Activated naive CD4-positive, alpha-beta T cell treated with anti-CD3 and anti-CD28 coated beads, Interleukin-2, amount 50 U/mL, for 24 hours (primary cell): ENCODE results near the gene WDR75.

Experiments
- H3K27ac Mint-ChIP-seq: one replicate; pipeline ENCODE4 v1.8.0; 2021; ENCODE audit warnings: mild to moderate bottlenecking, mixed read lengths
- H3K27me3 Mint-ChIP-seq: one replicate; pipeline ENCODE4 v1.8.0; 2021; ENCODE audit warnings: mixed read lengths
- H3K36me3 Mint-ChIP-seq: one replicate; pipeline ENCODE4 v1.8.0; 2021; ENCODE audit warnings: mixed read lengths
- H3K4me1 Mint-ChIP-seq: one replicate; pipeline ENCODE4 v1.8.0; 2021; ENCODE audit warnings: mixed read lengths
- H3K4me3 Mint-ChIP-seq: one replicate; pipeline ENCODE4 v1.8.0; 2021; ENCODE audit warnings: mild to moderate bottlenecking, mixed read lengths
- H3K9me3 Mint-ChIP-seq: one replicate; pipeline ENCODE4 v1.8.0; 2021; ENCODE audit warnings: mixed read lengths

The WDR75 gene

DNA sequence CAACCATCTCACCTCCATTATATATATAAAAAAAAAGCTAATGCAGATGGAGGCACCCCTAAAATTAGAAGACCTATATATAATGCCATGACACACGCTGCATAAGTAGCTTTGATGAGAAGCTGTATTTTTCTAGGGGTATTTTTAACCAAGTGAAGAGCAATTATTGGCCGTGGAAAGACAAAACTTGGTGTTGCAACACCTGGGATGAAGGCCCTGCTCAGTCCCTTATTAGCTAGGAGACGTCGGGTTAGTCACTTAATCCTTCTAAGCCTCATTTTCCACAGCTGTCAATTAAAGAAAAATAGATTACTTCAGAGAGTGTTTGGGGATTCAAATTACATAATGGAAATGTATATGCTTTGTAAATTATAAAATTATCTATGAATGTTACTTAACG, 63.0 kb downstream of the WDR75 start:
- Mint-ChIP-seq H3K4me1 (peaks cover 15% of the 10 kb centered on the region), H3K27ac (no peak overlapping the region), H3K9me3 (peaks cover 6% of the 10 kb centered on the region), H3K27me3 (no peaks in the 10 kb centered on the region), H3K4me3 (no peak overlapping the region), H3K36me3 (peaks cover 4% of the 10 kb centered on the region)

GRCh38 chr2:189505492-189505891, 64.2 kb downstream of the WDR75 start:
- Mint-ChIP-seq H3K4me3 (no peak overlapping the region), H3K36me3 (peaks cover 5% of the 10 kb centered on the region), H3K4me1 (peaks cover 15% of the 10 kb centered on the region), H3K27ac (peak overlapping the region; percentile 33), H3K9me3 (peaks cover 9% of the 10 kb centered on the region), H3K27me3 (no peaks in the 10 kb centered on the region)

- Mint-ChIP-seq H3K27me3 (no peaks in the 10 kb centered on the region), H3K36me3 (peaks cover 5% of the 10 kb centered on the region), H3K9me3 (peaks cover 9% of the 10 kb centered on the region), H3K27ac (no peak overlapping the region), H3K4me1 (peaks cover 15% of the 10 kb centered on the region), H3K4me3 (no peak overlapping the region)
These were observed 65.3 kb downstream of the WDR75 start for GRCh38 chr2:189506514-189506976.

DNA sequence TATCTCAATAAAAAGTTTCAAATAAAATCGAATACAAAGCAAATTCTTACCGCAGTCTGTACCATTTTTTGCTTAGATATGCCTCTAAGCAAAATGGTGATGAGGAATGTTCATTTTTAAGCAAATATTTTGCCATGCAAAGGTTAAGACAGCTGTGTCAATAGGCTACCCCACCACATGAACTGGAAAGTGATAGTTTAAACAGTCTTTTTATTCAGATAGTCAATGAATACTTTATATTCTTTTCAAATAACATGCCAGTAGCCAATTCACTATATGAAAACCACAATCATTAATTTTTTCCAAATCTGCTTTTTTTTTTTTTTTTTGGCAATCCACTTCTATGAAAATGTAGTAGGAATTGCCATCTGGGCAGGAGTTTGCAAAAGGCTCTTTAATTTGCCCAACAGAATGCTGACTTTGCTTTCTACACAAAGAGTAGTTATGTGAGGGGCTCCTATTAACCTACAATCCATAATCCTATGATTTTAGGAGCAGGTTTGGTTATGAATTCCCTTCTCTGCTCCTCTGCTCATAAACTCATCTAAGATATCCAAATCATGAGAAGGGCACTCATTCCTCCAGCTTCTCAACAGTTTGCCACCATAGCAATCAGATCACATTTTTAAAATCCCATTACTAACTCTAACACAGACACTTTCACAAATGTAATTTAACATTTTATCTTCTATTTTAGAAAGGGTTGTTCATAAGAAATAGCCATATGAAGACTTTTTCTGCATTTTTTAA, 70.1 kb downstream of the WDR75 start:
- H3K36me3 Mint-ChIP-seq: peaks cover 5% of the 10 kb centered on the region
- H3K27ac Mint-ChIP-seq: no peak overlapping the region
- H3K4me1 Mint-ChIP-seq: peaks cover 3% of the 10 kb centered on the region
- H3K27me3 Mint-ChIP-seq: no peaks in the 10 kb centered on the region
- H3K4me3 Mint-ChIP-seq: no peak overlapping the region
- peaks cover 9% of the 10 kb centered on the region for H3K9me3 Mint-ChIP-seq

DNA sequence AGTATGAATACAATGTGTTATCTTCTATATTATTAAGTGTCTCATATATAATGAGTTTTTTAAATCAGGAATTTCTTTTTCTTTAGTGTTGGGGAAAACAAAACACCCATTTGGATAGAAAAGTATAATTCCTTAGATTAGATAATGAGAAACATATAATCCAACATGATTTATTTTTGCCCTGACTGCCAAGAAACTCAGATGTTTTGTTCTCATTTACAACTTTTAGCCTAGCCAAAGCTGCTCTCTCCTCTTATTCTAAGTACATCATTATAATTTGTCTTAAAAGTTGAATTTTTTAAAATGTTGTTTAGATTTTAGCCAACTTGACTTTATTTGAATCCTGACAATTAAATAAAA, 70.7 kb downstream of the WDR75 start:
- Mint-ChIP-seq H3K9me3 (peaks cover 14% of the 10 kb centered on the region), H3K27ac (no peak overlapping the region), H3K4me1 (no peaks in the 10 kb centered on the region), H3K27me3 (no peaks in the 10 kb centered on the region), H3K36me3 (peaks cover 7% of the 10 kb centered on the region), H3K4me3 (no peak overlapping the region)

- Mint-ChIP-seq H3K27me3 (no peaks in the 10 kb centered on the region), H3K27ac (no peak overlapping the region), H3K9me3 (peaks cover 20% of the 10 kb centered on the region), H3K4me3 (no peak overlapping the region), H3K36me3 (peaks cover 12% of the 10 kb centered on the region), H3K4me1 (no peaks in the 10 kb centered on the region)
These were observed 71.6 kb downstream of the WDR75 start for GRCh38 chr2:189512879-189513278.

GRCh38 chr2:189514104-189514503, 72.8 kb downstream of the WDR75 start:
- Mint-ChIP-seq H3K27ac (no peak overlapping the region), H3K27me3 (no peaks in the 10 kb centered on the region), H3K4me3 (no peak overlapping the region), H3K9me3 (peaks cover 15% of the 10 kb centered on the region), H3K4me1 (no peaks in the 10 kb centered on the region), H3K36me3 (peaks cover 10% of the 10 kb centered on the region)

GRCh38 chr2:189515264-189515663, 74.0 kb downstream of the WDR75 start:
- Mint-ChIP-seq H3K9me3 (peaks cover 11% of the 10 kb centered on the region), H3K36me3 (peaks cover 7% of the 10 kb centered on the region), H3K4me3 (no peak overlapping the region), H3K4me1 (no peaks in the 10 kb centered on the region), H3K27me3 (no peaks in the 10 kb centered on the region), H3K27ac (peak overlapping the region; percentile 5)

DNA sequence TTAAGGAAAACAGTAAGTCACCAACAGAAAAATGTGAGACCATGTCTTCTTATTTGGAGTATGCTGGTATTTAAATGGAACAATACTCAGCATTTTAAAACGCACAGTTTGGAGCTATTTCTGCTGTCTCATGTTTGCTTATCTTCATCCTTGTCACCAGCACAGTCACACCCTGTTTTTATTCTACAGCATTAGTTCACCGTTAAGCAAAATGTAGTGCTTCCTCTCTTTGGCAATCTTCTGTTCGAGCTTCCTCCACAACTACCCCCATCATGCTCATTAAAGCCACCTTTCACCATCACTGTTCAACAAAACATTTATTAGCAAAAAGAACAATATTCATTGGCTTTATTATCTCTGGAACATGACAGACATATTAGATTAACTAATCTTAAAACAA, 75.3 kb downstream of the WDR75 start:
- no peak overlapping the region for H3K4me3 Mint-ChIP-seq

DNA sequence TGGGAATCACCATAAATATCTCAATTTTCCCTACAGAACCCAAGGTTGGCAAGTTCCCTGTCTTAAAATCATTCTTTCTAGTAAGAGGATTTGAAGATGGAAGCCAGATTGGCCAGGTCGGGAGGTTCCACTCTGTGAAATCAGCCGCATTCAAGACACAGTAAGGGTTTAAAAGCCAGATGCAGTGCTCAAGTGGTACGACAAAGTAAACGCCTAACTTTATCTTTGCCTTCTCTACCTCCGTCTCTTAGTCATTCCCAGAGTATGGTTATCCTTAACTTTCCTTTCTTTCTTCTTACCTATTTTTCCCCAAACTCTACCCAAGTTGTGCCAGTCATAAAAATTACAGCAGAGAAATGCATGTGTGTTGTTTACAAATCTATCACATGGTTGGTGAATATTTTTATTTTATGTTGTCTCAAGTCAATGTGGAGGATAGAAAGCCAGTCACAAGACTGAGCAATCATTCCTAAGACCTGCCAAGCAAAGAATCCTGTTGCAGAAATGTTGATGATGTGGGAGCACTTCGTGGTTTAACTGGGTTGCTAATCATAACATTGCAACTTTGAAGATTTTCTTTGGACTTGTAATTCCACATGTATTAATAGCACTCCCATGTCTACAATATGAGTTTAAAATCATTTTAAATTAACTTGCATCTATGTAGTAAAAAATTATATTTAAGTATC, 76.7 kb downstream of the WDR75 start:
- Mint-ChIP-seq H3K27ac (no peak overlapping the region), H3K4me3 (no peak overlapping the region), H3K9me3 (peaks cover 11% of the 10 kb centered on the region), H3K27me3 (no peaks in the 10 kb centered on the region), H3K36me3 (peaks cover 7% of the 10 kb centered on the region), H3K4me1 (no peaks in the 10 kb centered on the region)

More for the DNA sequence above, 75.3 kb downstream of the WDR75 start:
- Mint-ChIP-seq H3K27me3 (no peaks in the 10 kb centered on the region), H3K9me3 (peaks cover 11% of the 10 kb centered on the region), H3K4me1 (no peaks in the 10 kb centered on the region), H3K36me3 (peaks cover 7% of the 10 kb centered on the region), H3K27ac (no peak overlapping the region)

DNA sequence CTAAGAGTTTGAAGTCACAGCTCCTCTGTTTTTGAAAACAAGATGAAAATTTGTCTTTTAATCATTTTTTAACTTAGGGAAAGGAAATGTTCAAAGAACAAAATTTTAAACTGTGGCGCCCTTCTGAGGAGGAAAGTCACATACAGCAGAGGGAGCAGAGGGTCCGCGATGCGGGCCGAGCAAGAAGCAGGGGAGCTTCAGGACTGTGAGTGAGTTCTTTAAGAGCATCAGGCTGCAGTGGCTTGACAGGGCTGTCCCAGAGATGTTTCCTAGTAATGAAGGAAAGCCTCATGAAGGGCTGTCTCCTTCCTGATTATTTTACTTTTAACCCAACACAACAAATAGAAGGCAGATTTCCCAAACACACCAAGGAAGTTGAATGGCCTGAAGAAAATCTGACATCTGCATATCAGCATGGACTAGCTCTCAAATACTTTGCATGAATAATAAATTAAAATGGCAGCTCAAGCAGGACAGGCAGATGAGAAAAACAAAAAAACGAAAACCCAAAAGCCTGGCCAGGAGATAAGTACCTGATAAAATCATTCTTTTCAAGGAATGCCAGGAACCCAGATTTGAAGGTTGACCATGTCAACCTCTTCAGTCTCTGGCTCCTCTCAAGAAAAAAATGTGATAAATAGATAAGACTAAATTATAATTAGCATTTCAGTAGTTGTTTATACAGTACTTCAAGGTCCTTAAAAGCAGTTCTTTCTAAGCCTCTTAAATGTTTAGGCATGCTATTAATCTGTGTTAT, 78.5 kb downstream of the WDR75 start:
- H3K9me3 Mint-ChIP-seq: peaks cover 11% of the 10 kb centered on the region
- no peak overlapping the region for H3K27ac Mint-ChIP-seq
- H3K27me3 Mint-ChIP-seq: no peaks in the 10 kb centered on the region
- no peaks in the 10 kb centered on the region for H3K4me1 Mint-ChIP-seq
- peaks cover 7% of the 10 kb centered on the region for H3K36me3 Mint-ChIP-seq
- no peak overlapping the region for H3K4me3 Mint-ChIP-seq

- Mint-ChIP-seq H3K4me1 (no peaks in the 10 kb centered on the region), H3K27ac (no peak overlapping the region), H3K27me3 (no peaks in the 10 kb centered on the region), H3K36me3 (peaks cover 5% of the 10 kb centered on the region), H3K9me3 (peaks cover 7% of the 10 kb centered on the region), H3K4me3 (no peak overlapping the region)
These were observed 80.6 kb downstream of the WDR75 start for GRCh38 chr2:189521699-189522434.

GRCh38 chr2:189522435-189523151, 81.3 kb downstream of the WDR75 start:
- H3K4me1 Mint-ChIP-seq: no peaks in the 10 kb centered on the region
- no peak overlapping the region for H3K27ac Mint-ChIP-seq
- H3K36me3 Mint-ChIP-seq: no peaks in the 10 kb centered on the region
- H3K9me3 Mint-ChIP-seq: no peaks in the 10 kb centered on the region
- H3K4me3 Mint-ChIP-seq: no peak overlapping the region
- no peaks in the 10 kb centered on the region for H3K27me3 Mint-ChIP-seq

GRCh38 chr2:189524746-189525145, 83.5 kb downstream of the WDR75 start:
- Mint-ChIP-seq H3K36me3 (no peaks in the 10 kb centered on the region), H3K9me3 (no peaks in the 10 kb centered on the region)

More at GRCh38 chr2:189524746-189525145, 83.5 kb downstream of the WDR75 start:
- H3K27ac Mint-ChIP-seq: no peak overlapping the region
- H3K4me1 Mint-ChIP-seq: no peaks in the 10 kb centered on the region
- H3K4me3 Mint-ChIP-seq: no peak overlapping the region
- H3K27me3 Mint-ChIP-seq: no peaks in the 10 kb centered on the region
